ENCODE results near the gene MYOCD.

DNA sequence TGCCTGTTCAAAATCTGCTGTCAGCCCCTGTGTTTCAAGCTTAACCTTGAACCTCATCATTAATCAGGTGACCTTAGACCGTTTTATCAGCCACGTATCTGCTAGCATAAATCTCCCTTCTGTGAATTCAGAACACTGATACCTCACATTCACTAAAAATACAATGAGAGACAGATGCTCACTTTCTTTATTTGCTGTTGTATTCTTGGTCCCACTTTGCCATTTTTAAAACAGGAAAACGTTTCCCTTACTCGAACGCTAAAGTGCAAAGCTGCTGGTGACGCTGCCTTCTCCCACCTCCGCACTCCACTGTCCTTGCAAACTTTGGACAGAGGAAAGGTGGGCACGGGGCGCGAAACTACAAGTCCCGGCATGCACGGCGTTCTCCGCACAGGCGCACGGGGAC is 123.4 kb downstream of the MYOCD start:
- TF ChIP-seq ZNF138 (tag by site-specific recombination; IDR thresholded peaks at IDR 0.05; ENCODE audit: borderline replicate concordance), result no peak
- no peak for TF ChIP-seq YY1 (tag by site-specific recombination; IDR thresholded peaks at IDR 0.05)
- TF ChIP-seq ZBTB48 (tag by site-specific recombination; IDR thresholded peaks at IDR 0.05), result no peak
